NCI-H345 treated with DMSO at 0.1 percent for 48 hours (cell line): ENCODE results near the gene CST3.

ENCODE experiments used
- DNase-seq: peaks from one replicate; lab custom pipeline; 2025; ENCODE audit not compliant: unreplicated experiment; lab: John Stamatoyannopoulos, UW

Gene CST3

GRCh38 chr20:23604306-23604705 lies 33.4 kb downstream of the CST3 start:
- DNase-seq, result no peak

- no peak for DNase-seq
Observed at GRCh38 chr20:23603321-23603720, 34.4 kb downstream of the CST3 start.

GRCh38 chr20:23602699-23603098 lies 35.1 kb downstream of the CST3 start:
- no peak for DNase-seq

- no peak for DNase-seq
Observed at GRCh38 chr20:23602241-23602640, 35.5 kb downstream of the CST3 start.

GRCh38 chr20:23601715-23602114 lies 36.0 kb downstream of the CST3 start:
- DNase-seq, result no peak

GRCh38 chr20:23598481-23598880 lies 39.3 kb downstream of the CST3 start:
- no peak for DNase-seq

- DNase-seq, result no peak
Observed at GRCh38 chr20:23596579-23597250, 41.0 kb downstream of the CST3 start.

- no peak for DNase-seq
Observed at GRCh38 chr20:23595941-23596340, 41.8 kb downstream of the CST3 start.

GRCh38 chr20:23588434-23589403 lies 49.0 kb downstream of the CST3 start:
- peak; percentile 14 for DNase-seq

GRCh38 chr20:23587631-23588030 lies 50.1 kb downstream of the CST3 start:
- no peak for DNase-seq

- DNase-seq, result no peak
Observed at GRCh38 chr20:23586735-23587525, 50.8 kb downstream of the CST3 start.

- DNase-seq, result no peak
Observed at GRCh38 chr20:23585808-23586734, 51.7 kb downstream of the CST3 start.

- DNase-seq, result no peak
Observed at GRCh38 chr20:23585449-23585807, 52.3 kb downstream of the CST3 start.

GRCh38 chr20:23584434-23585199 lies 53.1 kb downstream of the CST3 start:
- no peak for DNase-seq
